CD14-positive monocyte (primary cell): ENCODE measurements around the gene DOCK6. TPM values are rescaled to one million over a fixed set of nuclear protein-coding genes. Genes with fewer than 3 reads are reported as not detected.
A peak's percentile ranks its signal among the peaks of the same experiment; 100 is the strongest.

Experiments used
- DNase-seq, 3 donors: peaks; one replicate each; pipeline ENCODE4 v3.0.0-alpha.2; 2011 to 2022
- H2AFZ ChIP-seq: 2 replicates; pipeline ENCODE4 v1.6.0; 2012; ENCODE audit warnings: mild to moderate bottlenecking, low read depth, low read length, inconsistent platforms; ENCODE audit not compliant: insufficient read depth, poor library complexity, severe bottlenecking
- H3K27ac ChIP-seq, 2 donors: 1 replicate in 1 of 2; 2 replicates in 1 of 2; pipeline ENCODE4 v1.5.1; 2012 to 2013; ENCODE audit warnings: low read length in 2 of 2, control low read depth in 1 of 2, inconsistent platforms in 1 of 2, low read depth in 1 of 2, mild to moderate bottlenecking in 1 of 2
- H3K27me3 ChIP-seq, 2 donors: one replicate each; pipeline versions ENCODE4 v1.6.0 to v1.6.1; 2011 to 2013; ENCODE audit warnings: low read length in 2 of 2; ENCODE audit not compliant: control insufficient read depth in 2 of 2, insufficient read depth in 2 of 2
- H3K36me3 ChIP-seq, 2 donors: replicated peaks in 1 of 2; 1 replicate in 1 of 2; 2 replicates in 1 of 2; pipeline versions ENCODE4 v1.5.1 to v1.6.1; 2012 to 2013; ENCODE audit warnings: low read length in 2 of 2, control low read depth in 1 of 2, inconsistent platforms in 1 of 2, mild to moderate bottlenecking in 1 of 2; ENCODE audit not compliant: insufficient read depth in 2 of 2, control insufficient read depth in 1 of 2
- H3K4me1 ChIP-seq, 2 donors: 1 replicate in 1 of 2; 2 replicates in 1 of 2; pipeline versions ENCODE4 v1.5.1 to v1.6.1; 2012 to 2013; ENCODE audit warnings: low read length in 2 of 2, control low read depth in 1 of 2, inconsistent platforms in 1 of 2, mild to moderate bottlenecking in 1 of 2, moderate library complexity in 1 of 2; ENCODE audit not compliant: insufficient read depth in 2 of 2, control insufficient read depth in 1 of 2
- H3K4me2 ChIP-seq: replicated peaks from 2 replicates; pipeline ENCODE3; 2012; ENCODE audit warnings: low read length, moderate library complexity, mild to moderate bottlenecking; ENCODE audit not compliant: poor library complexity, severe bottlenecking; ENCODE audit errors: extremely low read depth
- H3K4me3 ChIP-seq, 3 experiments: fragments of 200-600 bp in 1 of 3; sonication (generic) in 1 of 3; replicated peaks in 1 of 3; 1 replicate in 2 of 3; 2 replicates in 1 of 3; pipeline ENCODE4 v1.5.1; 2011 to 2013; ENCODE audit warnings: low read length in 3 of 3, mild to moderate bottlenecking in 3 of 3, control low read depth in 2 of 3, low read depth in 2 of 3, inconsistent platforms in 1 of 3, moderate library complexity in 1 of 3
- H3K79me2 ChIP-seq: 2 replicates; pipeline ENCODE4 v1.6.0; 2012; ENCODE audit warnings: mild to moderate bottlenecking, control low read depth, inconsistent platforms, low read length, moderate library complexity; ENCODE audit not compliant: insufficient read depth
- H3K9ac ChIP-seq: 2 replicates; pipeline ENCODE4 v1.6.0; 2017; ENCODE audit warnings: low read length, mild to moderate bottlenecking; ENCODE audit not compliant: insufficient read depth, poor library complexity, severe bottlenecking
- H3K9me3 ChIP-seq, 2 donors: replicated peaks in 1 of 2; 1 replicate in 1 of 2; 2 replicates in 1 of 2; pipeline versions ENCODE4 v1.5.1 to v1.6.1; 2012 to 2013; ENCODE audit warnings: low read length in 2 of 2, control low read depth in 1 of 2; ENCODE audit not compliant: control insufficient read depth in 1 of 2, insufficient read depth in 1 of 2
- H4K20me1 ChIP-seq: 2 replicates; pipeline ENCODE4 v1.6.0; 2012; ENCODE audit warnings: mild to moderate bottlenecking, low read length, control low read depth, moderate library complexity; ENCODE audit not compliant: insufficient read depth
- H3K27ac Mint-ChIP-seq, 7 donors: one replicate each; pipeline ENCODE4 v1.8.0; 2020; ENCODE audit warnings: mild to moderate bottlenecking in 7 of 7, mixed read lengths in 7 of 7, moderate library complexity in 6 of 7, inconsistent platforms in 2 of 7
- H3K27me3 Mint-ChIP-seq, 3 donors: one replicate each; pipeline ENCODE4 v1.8.0; 2021 to 2022; ENCODE audit warnings: low read depth in 3 of 3, mild to moderate bottlenecking in 3 of 3, mixed read lengths in 3 of 3, moderate library complexity in 3 of 3, inconsistent platforms in 1 of 3
- H3K36me3 Mint-ChIP-seq, 2 donors: one replicate each; pipeline ENCODE4 v1.8.0; 2020; ENCODE audit warnings: mixed read lengths in 2 of 2, inconsistent platforms in 1 of 2, mild to moderate bottlenecking in 1 of 2
- H3K4me1 Mint-ChIP-seq: one replicate; pipeline ENCODE4 v1.8.0; 2020; ENCODE audit warnings: mild to moderate bottlenecking, mixed read lengths
- H3K4me3 Mint-ChIP-seq, 2 donors: one replicate each; pipeline ENCODE4 v1.8.0; 2020; ENCODE audit warnings: mild to moderate bottlenecking in 2 of 2, mixed read lengths in 2 of 2, moderate library complexity in 1 of 2
- H3K9me3 Mint-ChIP-seq, 7 donors: one replicate each; pipeline ENCODE4 v1.8.0; 2020 to 2022; ENCODE audit warnings: mixed read lengths in 7 of 7, mild to moderate bottlenecking in 6 of 7, moderate library complexity in 6 of 7, inconsistent platforms in 2 of 7
- CTCF ChIP-seq: fragments of 200-600 bp; IDR thresholded peaks from one replicate; pipeline ENCODE4 v1.8.0; 2022; ENCODE audit warnings: antibody characterized with exemption, mild to moderate bottlenecking
- WGBS: methylation state at CpG from one replicate; pipeline ENCODE4 v1.1.5; 2013; ENCODE audit warnings: missing lambda C conversion rate; ENCODE audit not compliant: insufficient coverage; 5-methylcytosine and 5-hydroxymethylcytosine counted together
- intact Hi-C, 2 donors: fragments of 100-400 bp; cut with micrococcal nuclease; formaldehyde crosslinking; loops; one replicate each; pipeline versions ENCODE4 v1.15.0 to v1.15.1; 2023
- polyA plus RNA-seq, 3 donors: library from polyadenylated mRNA; depleted of rRNA in 1 of 3; unstranded in 2 of 3; stranded (reverse) in 1 of 3; fragments of 300-500 nt in 2 of 3; fragments of >200 nt in 1 of 3; fragmentation: Illumina TruSeq in 2 of 3; gene quantifications; 1 replicate in 2 of 3; 2 replicates in 1 of 3; pipeline ENCODE4 v1.2.3, GENCODE V29; 2012 to 2021

The DOCK6 gene
- polyA plus RNA-seq, 3 donors, result 0.03 to 0.93 (median 0.18) TPM

GRCh38 chr19:11203194-11204075, 58.9 kb downstream of the DOCK6 start:
- no peaks in the 10 kb centered on the region for H3K27me3 ChIP-seq
- DNase-seq, result peak; percentile 69 to 86 (median 72)
- H3K79me2 ChIP-seq, result no peaks in the 10 kb centered on the region
- Mint-ChIP-seq H3K36me3 (no peaks in the 10 kb centered on the region), H3K27ac (peak overlapping the region in 3 of 7 donors; percentile 63 to 64 (median 64)), H3K4me3 (peak overlapping the region in 1 of 2 donors; percentile 28), H3K27me3 (peaks cover 4 to 8% (median 7%) of the 10 kb centered on the region in 3 donors), H3K4me1 (peaks cover 11% of the 10 kb centered on the region), H3K9me3 (peaks cover 0 to 2% (median 0%) of the 10 kb centered on the region in 7 donors)
- no peaks in the 10 kb centered on the region for H3K36me3 ChIP-seq
- WGBS, result 41% methylated on average over 8 of the region's 17 CpGs
- H4K20me1 ChIP-seq, result no peaks in the 10 kb centered on the region
- intact Hi-C loops, result loop anchor here (5.0 kb wide), 1 partner anchor 66 kb away; no protein-coding TSS in a partner anchor
- no peak overlapping the region for H2AFZ ChIP-seq
- TF ChIP-seq CTCF, result peak; percentile 91
- no peak overlapping the region for H3K9ac ChIP-seq
- H3K27ac ChIP-seq, result no peak overlapping the region
- H3K4me2 ChIP-seq, result no peak overlapping the region
- H3K4me3 ChIP-seq, result no peak overlapping the region
- H3K9me3 ChIP-seq, result no peaks in the 10 kb centered on the region
- peaks cover 0 to 11% of the 10 kb centered on the region in 2 donors for H3K4me1 ChIP-seq

GRCh38 chr19:11202488-11203193, 59.7 kb downstream of the DOCK6 start:
- no peak overlapping the region for H3K27ac ChIP-seq
- intact Hi-C loops, result loop anchor here (5.0 kb wide), 1 partner anchor 65 kb away; no protein-coding TSS in a partner anchor
- Mint-ChIP-seq H3K27ac (no peak overlapping the region), H3K36me3 (no peaks in the 10 kb centered on the region), H3K9me3 (peaks cover 0 to 2% (median 0%) of the 10 kb centered on the region in 7 donors), H3K27me3 (peaks cover 4 to 8% (median 6%) of the 10 kb centered on the region in 3 donors), H3K4me3 (no peak overlapping the region), H3K4me1 (peaks cover 14% of the 10 kb centered on the region)
- no peak overlapping the region for H2AFZ ChIP-seq
- TF ChIP-seq CTCF, result no peak
- no peak overlapping the region for H3K4me3 ChIP-seq
- 81% methylated on average over 12 of the region's 20 CpGs for WGBS
- no peak for DNase-seq
- H3K4me1 ChIP-seq, result peaks cover 4 to 17% of the 10 kb centered on the region in 2 donors
- no peaks in the 10 kb centered on the region for H3K9me3 ChIP-seq
- H3K27me3 ChIP-seq, result no peaks in the 10 kb centered on the region
- H3K36me3 ChIP-seq, result no peaks in the 10 kb centered on the region
- no peak overlapping the region for H3K9ac ChIP-seq
- no peak overlapping the region for H3K4me2 ChIP-seq
- no peaks in the 10 kb centered on the region for H4K20me1 ChIP-seq
- no peaks in the 10 kb centered on the region for H3K79me2 ChIP-seq
